ENCODE data around the gene ZFR.

DNA sequence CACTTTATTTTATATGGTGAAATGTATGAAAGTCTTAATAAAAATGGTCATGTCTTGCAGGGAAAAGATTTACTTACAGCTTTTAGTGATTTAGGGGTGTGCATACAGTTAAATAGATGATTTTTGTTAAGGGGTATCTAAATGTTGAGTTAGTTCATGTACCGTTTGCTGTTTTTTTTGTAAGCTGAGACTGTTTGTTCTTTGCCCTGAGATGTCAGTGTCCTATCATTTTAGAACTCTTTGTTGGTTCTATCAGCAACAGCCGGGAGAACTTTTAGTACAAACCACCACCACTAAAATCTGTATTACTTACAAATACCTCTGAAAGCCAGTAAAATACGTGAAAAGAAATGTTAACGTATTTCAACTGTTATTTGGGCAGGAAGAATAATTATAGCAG lies 75.5 kb downstream of the ZFR start:
- TF ChIP-seq CTCF (IDR thresholded peaks at IDR 0.05) (no peak), POLR2A (IDR thresholded peaks at IDR 0.05) (no peak), POLR2AphosphoS5 (IDR thresholded peaks at IDR 0.05) (no peak)
